Kidney (tissue), 14 donors: ENCODE data around the gene KMT5C. TPM values are rescaled to one million over a fixed set of nuclear protein-coding genes. Genes with fewer than 3 reads are reported as not detected.

Experiments
- DNase-seq, 5 donors: peaks; one replicate each; pipeline ENCODE4 v3.0.0-alpha.2; 2013 to 2020
- FAIRE-seq: peaks from 2 replicates; lab custom pipeline; 2012; peaks lifted over from hg19 to GRCh38; lab: Jason Lieb, UNC
- H3K27ac ChIP-seq, 2 donors: one replicate each; pipeline ENCODE4 v1.7.0; 2013; ENCODE audit warnings: low read depth in 2 of 2, low read length in 2 of 2, inconsistent platforms in 1 of 2
- H3K27me3 ChIP-seq: one replicate; pipeline ENCODE4 v1.7.1; 2013; ENCODE audit warnings: low read length, inconsistent platforms; ENCODE audit not compliant: control insufficient read depth, insufficient read depth
- H3K36me3 ChIP-seq, 3 donors: one replicate each; pipeline versions ENCODE4 v1.7.0 to v1.7.1; 2013; ENCODE audit warnings: low read length in 3 of 3, control low read depth in 1 of 3, inconsistent platforms in 1 of 3; ENCODE audit not compliant: insufficient read depth in 3 of 3, control insufficient read depth in 2 of 3
- H3K4me1 ChIP-seq, 3 donors: one replicate each; pipeline versions ENCODE4 v1.7.0 to v1.7.1; 2013; ENCODE audit warnings: low read length in 3 of 3, inconsistent platforms in 1 of 3, low read depth in 1 of 3; ENCODE audit not compliant: control insufficient read depth in 2 of 3, insufficient read depth in 2 of 3
- H3K4me3 ChIP-seq, 3 donors: one replicate each; pipeline versions ENCODE4 v1.7.0 to v1.8.1; 2013; ENCODE audit warnings: low read length in 3 of 3, control low read depth in 1 of 3, inconsistent platforms in 1 of 3
- H3K9ac ChIP-seq, 3 donors: one replicate each; pipeline versions ENCODE4 v1.7.0 to v1.7.1; 2013; ENCODE audit warnings: low read length in 3 of 3, control low read depth in 1 of 3, inconsistent platforms in 1 of 3
- H3K9me3 ChIP-seq, 3 donors: one replicate each; pipeline versions ENCODE4 v1.7.0 to v1.7.1; 2013; ENCODE audit warnings: low read length in 3 of 3, control low read depth in 1 of 3, inconsistent platforms in 1 of 3; ENCODE audit not compliant: control insufficient read depth in 2 of 3, insufficient read depth in 1 of 3
- CTCF ChIP-seq: IDR thresholded peaks from 3 replicates; pipeline ENCODE4 v1.5.1; 2012; ENCODE audit warnings: mild to moderate bottlenecking, moderate library complexity, borderline replicate concordance; ENCODE audit not compliant: insufficient read depth; ENCODE audit errors: extremely low read depth
- intact Hi-C: fragments of 100-400 bp; cut with DNase I; formaldehyde crosslinking; loops from one replicate; pipeline ENCODE4 v1.11.1; 2022
- polyA plus RNA-seq: library from polyadenylated mRNA; stranded (reverse); fragments of 350-450 nt; fragmentation: Illumina TruSeq; extraction: RNeasy Lipid Tissue Mini Kit (QIAGEN cat#74804); gene quantifications from one replicate; pipeline ENCODE4 v1.2.3, GENCODE V29; 2014; ENCODE audit warnings: low read depth, low replicate concordance; ENCODE audit not compliant: insufficient read depth
- total RNA-seq: library from RNA; stranded (reverse); fragmentation: NEBNext Ultra II Directional; extraction: Animal tissue kit (Norgen Biotek cat#: 25700); gene quantifications from one replicate; pipeline ENCODE4 v1.2.1, GENCODE V29; 2021
- donor health status: control.
- donor health status: control.
- donor health status: control.
- donor health status: control.
- donor health status: control.
- donor health status: DM: yes; HTN: yes; CAD: no.
- donor health status: Normal renal cell carcinoma (clear cell type).

KMT5C gene
- total and polyA plus RNA-seq, 2 donors from 2014 or later: 4.1 to 13.0 TPM

- H3K36me3 ChIP-seq: peaks cover 0 to 2% (median 0%) of the 10 kb centered on the region in 3 donors
- TF ChIP-seq CTCF: no peak
- FAIRE-seq: no peak
- H3K27me3 ChIP-seq: no peaks in the 10 kb centered on the region
- no peaks in the 10 kb centered on the region for H3K9me3 ChIP-seq
- no peak overlapping the region for H3K27ac ChIP-seq
- intact Hi-C loops: no loop called here
- DNase-seq: peak in 1 of 5 donors; percentile 65
- H3K9ac ChIP-seq: no peak overlapping the region
- no peak overlapping the region for H3K4me3 ChIP-seq
- no peaks in the 10 kb centered on the region for H3K4me1 ChIP-seq
Measured at GRCh38 chr19:55305491-55305890, 34.2 kb upstream of the KMT5C start.

GRCh38 chr19:55305983-55306562 is 33.6 kb upstream of the KMT5C start:
- Histone ChIP-seq H3K36me3 (peaks cover 0 to 2% (median 0%) of the 10 kb centered on the region in 3 donors), H3K9ac (no peak overlapping the region), H3K27ac (no peak overlapping the region), H3K27me3 (no peaks in the 10 kb centered on the region), H3K9me3 (no peaks in the 10 kb centered on the region), H3K4me3 (no peak overlapping the region), H3K4me1 (no peaks in the 10 kb centered on the region)
- intact Hi-C loops: no loop called here
- FAIRE-seq: no peak
- TF ChIP-seq CTCF: no peak
- DNase-seq: no peak

GRCh38 chr19:55306712-55307111 is 33.0 kb upstream of the KMT5C start:
- no peak for FAIRE-seq
- Histone ChIP-seq H3K27ac (no peak overlapping the region), H3K9me3 (no peaks in the 10 kb centered on the region), H3K36me3 (peaks cover 0 to 2% (median 0%) of the 10 kb centered on the region in 3 donors), H3K4me1 (no peaks in the 10 kb centered on the region), H3K9ac (no peak overlapping the region), H3K27me3 (no peaks in the 10 kb centered on the region), H3K4me3 (no peak overlapping the region)
- DNase-seq: no peak
- intact Hi-C loops: no loop called here
- TF ChIP-seq CTCF: no peak

GRCh38 chr19:55308281-55308680 is 31.4 kb upstream of the KMT5C start:
- intact Hi-C loops: no loop called here
- no peaks in the 10 kb centered on the region for H3K9me3 ChIP-seq

More at GRCh38 chr19:55308281-55308680, 31.4 kb upstream of the KMT5C start:
- no peak overlapping the region for H3K4me3 ChIP-seq
- DNase-seq: no peak
- H3K9ac ChIP-seq: no peak overlapping the region
- H3K36me3 ChIP-seq: peaks cover 0 to 2% (median 0%) of the 10 kb centered on the region in 3 donors
- no peak for TF ChIP-seq CTCF
- FAIRE-seq: no peak
- H3K4me1 ChIP-seq: no peaks in the 10 kb centered on the region
- H3K27ac ChIP-seq: no peak overlapping the region
- no peaks in the 10 kb centered on the region for H3K27me3 ChIP-seq
